HG02981 (cell line): Measurements from ENCODE around the gene GLRX3.
"Not testable (repeated sequence)": the region's sequence is repeated elsewhere in the genome, so short reads cannot be mapped to it uniquely, and the experiment has no call there.

Experiments
- ATAC-seq: cut with Tn5 transposase; IDR thresholded peaks from one replicate; pipeline ENCODE4 v1.9.1; 2021; ENCODE audit warnings: mild to moderate bottlenecking, moderate library complexity; ENCODE audit not compliant: unreplicated experiment

Gene GLRX3

GRCh38 chr10:130188195-130189175, 52.3 kb downstream of the GLRX3 start:
- ATAC-seq: no peak

DNA sequence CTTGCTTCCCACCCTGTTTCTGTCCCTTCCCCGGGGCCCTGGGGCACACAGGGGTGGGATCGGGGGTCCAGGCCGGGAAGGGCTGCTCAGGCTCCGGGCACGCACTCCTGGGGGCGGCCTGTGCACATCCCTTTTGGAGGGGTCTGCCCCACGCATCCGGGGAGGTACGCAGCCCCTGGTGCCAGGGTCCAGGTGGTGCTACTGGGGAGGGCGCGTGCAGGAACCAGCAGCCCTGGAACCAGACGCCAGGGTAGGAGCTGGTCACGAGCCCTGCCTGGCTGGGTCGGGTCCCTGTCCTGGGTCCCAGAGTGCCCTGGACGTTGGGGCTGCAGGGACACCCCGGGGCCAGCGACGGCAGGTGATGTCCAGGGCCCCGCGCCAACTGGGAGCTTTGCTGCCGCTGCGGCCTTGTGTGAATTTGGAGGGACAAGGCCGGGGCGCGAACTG, 53.4 kb downstream of the GLRX3 start:
- no peak for ATAC-seq

GRCh38 chr10:130190055-130190736, 54.0 kb downstream of the GLRX3 start:
- peak; percentile 81 for ATAC-seq

DNA sequence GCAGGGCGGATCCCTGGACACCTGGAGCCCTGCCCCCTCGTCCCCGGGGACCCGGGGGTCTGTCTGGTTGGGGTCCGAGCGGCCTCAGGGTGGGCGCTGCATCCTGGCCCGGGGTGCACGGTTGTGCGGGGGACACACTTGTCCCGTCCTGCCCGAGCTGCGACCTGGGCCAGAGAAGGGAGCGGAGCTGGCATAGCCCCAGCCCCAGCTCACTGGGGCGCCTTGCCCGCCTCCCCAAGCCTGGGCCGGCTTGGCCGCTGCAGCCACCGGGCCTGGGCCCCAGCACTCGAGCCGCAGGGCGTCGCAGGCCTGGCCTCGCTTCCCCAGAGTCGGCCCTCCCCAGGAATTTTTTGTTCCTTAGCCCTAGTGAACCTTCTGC, 54.5 kb downstream of the GLRX3 start:
- no peak for ATAC-seq

- ATAC-seq: no peak
These were observed 55.2 kb downstream of the GLRX3 start for GRCh38 chr10:130191380-130191779.

DNA sequence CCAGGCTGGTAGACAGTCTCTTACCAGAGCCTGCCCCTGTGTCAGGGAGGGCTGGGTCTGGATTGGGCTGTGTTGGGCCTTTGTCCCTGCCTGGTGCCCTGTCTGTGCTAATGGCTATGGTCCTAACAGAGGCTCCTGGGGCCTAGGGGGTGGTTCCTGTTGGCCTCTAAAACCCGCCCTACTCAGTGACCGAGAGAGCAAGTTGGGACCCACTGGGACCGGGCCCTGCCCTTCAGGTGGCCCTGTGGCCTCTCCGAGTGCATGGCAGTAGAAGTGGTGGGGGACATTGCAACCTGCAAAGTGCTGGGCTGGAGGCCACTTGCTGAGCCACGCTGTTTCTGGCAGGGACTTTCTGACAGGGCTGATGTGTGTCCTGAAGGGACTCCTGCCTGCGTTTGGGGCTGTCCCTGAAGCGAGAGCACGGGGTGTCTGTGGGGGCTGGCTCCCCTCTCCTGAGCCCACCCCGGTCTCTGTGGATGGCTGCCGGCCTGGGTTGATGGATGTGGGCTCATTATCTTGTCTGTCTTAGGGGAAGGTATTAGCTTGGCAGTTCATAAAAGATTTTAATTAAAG, 56.2 kb downstream of the GLRX3 start:
- ATAC-seq: no peak

DNA sequence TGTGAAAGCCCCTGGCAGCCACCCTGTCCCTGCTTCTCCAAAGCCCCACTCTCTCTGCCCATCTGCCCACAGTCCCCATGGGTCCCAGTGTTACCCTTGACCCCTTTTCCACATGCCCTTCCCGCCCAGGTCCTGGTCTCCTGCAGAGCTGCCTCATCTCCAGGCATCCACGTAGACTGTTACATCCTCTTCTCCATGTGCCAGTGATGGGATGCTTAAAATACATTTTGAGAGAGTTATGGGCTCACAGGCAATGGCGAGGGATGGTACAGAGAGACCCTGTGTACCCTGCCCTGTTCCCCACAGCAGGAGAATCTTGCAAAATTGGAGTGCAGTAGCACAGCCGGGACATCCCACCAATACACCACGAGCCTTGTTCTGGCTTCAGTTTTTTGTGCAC, 56.8 kb downstream of the GLRX3 start:
- no peak for ATAC-seq

DNA sequence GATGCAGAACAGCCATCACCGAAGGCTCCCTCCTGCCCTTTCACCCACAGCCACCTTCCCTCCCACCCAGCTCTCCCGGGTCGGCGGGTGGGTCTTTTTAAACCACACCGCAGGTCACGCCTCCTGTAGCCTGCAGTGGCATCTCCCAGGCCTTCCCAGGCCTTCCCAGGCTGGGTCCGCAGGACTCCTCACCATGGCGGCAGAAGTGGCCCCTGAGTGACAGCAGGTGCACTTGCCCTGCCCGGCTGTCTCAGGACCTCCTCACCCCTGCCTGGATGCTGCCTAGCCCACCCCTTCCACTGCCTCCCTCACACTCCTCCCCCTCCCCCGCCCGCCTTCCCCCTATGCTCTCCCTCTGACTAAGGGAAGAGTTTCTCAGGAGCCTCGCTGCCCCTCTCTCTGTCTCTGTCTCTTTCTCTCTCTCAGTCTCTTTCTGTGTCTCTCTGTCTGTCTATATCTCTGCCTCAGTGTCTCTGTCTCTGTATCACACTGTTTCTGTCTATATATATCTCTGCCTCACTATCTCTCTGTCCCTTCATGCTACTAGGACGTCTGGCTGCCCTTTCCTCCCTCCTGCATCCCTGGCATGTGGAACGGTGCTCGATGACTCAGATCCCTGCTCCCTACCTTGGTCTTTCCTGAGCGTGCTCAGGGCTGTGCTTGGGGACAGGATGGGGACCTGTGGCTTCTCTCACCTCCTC, 57.5 kb downstream of the GLRX3 start:
- no peak for ATAC-seq

DNA sequence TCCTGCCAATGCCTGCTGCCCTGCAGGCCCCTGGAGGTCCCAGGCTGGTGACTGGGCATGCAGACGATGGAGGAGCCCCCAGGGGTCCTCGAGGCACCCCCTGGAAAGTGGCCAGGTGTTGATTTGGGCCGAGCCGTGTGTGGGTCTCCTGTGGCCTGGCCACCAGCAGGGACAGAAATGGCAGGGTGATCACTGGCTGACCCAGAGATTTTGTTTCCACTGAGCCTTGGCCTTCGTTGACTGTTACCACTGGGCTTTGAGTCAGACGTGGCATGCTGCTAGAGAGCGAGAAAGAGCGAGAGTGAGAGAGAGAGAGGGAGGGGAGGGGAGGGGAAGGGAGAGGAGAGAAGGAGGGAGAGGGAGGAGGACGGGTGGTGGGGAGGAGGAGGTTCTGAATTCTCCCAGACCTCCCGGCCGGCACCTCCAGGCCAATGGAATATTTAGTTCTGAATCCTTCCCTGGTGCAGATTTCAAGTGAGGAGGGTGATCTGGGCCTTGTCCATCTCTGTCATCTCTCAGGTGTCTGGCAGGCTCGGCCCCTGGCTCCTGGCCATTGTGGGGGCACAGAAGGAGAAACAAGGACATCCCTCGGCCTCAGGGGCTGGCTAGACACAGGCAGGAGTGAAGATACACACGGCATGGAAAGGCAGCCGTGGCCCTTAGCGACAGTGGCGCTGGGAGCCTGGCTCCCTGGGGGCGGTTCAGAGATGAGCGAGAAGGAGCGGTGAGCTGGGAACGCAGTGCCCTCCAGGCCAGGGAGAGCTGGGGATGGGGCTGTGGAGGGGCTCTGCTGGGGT, 58.2 kb downstream of the GLRX3 start:
- no peak for ATAC-seq

DNA sequence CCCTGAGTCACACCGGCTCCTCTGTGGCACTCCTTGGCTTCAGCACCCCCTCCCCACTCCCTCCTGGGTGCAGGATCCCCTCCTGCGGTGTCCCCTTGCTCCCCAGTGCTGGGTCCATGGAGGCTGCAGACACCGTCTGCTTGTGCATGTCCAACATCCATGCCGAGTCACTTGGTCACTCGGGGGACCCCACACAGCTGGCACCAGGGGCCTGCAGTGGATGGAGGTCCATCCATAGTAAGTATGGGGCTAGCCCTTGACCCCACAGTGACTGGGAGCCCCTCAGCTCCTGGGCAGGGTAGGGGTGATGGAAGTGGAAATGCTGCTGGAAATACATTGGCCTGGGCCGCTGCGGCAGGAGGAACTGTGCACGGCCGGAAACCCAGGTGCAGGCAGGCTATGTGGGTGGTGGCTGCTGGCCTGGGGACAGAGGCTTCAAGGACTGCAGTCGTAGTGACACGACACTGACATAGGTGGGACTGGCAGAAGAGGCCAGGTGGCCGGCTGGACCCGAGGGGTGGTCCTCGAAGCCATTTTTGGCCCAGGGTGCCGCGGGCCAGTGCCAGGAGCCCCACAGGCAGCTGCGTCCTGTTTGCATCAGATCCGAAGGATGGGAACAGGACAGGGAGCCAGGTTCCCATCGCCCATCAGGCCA, 58.9 kb downstream of the GLRX3 start:
- no peak for ATAC-seq

GRCh38 chr10:130195746-130196294, 59.6 kb downstream of the GLRX3 start:
- no peak for ATAC-seq

DNA sequence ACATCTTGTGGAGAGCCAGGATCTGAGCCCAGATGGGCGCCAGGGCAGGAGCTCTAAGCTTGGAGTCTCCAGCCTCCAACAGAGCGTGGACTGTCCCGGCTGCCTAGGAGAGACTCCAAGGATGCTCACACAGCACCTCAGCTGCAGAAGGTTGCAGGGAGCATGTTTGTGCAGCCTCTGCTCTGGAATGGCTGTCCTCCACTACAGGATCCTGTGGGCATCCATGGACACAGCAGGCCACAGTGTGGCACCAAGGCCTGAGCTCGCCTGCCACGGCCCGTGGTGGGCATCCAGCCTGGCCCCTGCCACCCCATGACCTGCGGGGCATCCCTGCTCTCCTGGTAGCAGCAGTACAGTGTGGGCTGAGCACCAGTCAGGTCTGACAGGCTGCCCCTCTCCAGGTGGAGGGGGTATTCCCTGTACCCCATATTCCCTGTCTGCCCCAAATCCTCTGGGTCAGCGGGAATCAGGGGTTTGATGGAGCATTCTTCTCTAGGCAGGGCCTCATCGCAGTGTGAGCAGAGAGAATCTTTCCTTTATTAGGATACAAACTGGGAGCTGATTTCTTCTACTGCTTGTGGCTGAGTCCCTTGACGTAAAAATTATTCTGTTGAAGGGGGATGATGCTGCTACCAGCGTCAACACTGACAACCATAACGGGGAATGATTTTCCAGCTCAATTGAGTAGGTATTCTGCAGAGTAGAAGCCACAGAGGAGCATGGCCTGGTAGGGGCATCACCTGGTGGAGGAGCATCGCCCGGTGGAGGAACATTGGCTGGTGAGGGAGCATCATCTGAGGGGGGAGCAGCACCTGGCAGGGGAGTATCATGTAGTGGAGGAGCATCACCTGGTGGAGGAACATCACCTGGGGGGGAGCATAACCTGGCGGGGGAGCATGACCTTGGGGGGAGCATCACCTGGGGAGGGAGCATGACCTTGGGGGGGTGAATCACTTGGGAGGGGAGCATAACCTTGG, 60.6 kb downstream of the GLRX3 start:
- no peak for ATAC-seq

GRCh38 chr10:130198651-130199050, 62.5 kb downstream of the GLRX3 start:
- no peak for ATAC-seq

DNA sequence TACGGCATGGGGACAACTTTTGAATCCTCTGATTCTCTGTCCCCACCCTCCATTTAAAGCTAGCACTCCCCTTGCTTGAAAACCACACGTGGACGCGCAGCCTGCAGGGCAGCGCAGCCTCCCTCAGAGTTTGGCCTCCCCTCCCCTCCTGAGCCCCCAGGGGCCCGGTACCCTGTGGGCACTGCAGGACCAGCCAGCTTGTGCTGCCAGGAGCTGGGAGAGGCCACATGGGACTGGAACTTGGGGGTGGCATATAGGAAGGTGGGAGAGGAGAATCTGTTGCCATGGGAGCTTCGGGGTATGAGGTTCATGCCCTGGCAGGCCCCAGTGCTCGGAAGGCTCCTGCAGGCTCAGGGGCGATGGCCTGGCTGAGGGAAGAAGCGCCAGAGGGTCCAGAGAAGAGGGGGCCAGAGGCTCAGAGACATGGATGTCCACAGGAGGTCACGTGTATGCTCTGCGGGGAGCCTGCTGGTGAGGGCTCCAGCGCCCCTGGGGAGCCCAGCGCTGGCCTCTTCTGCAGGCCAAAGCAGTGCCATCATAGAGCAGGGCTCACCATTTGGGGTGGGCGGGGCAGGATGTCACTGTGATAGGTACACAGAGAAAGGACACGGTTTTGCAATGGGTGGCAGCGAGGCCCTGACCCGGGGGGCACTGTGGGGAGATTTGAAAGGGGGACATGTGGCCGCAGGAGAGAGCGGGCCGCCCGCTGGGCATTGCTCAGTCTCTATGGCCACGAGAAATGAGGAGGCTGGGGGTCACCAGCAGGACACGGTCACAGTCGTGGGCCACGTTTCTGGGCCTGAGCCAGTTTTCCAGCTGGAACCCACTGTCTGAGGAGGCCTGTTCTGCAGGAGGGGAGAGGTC, 64.2 kb downstream of the GLRX3 start:
- no peak for ATAC-seq

GRCh38 chr10:130201043-130201380, 64.8 kb downstream of the GLRX3 start:
- no peak for ATAC-seq

DNA sequence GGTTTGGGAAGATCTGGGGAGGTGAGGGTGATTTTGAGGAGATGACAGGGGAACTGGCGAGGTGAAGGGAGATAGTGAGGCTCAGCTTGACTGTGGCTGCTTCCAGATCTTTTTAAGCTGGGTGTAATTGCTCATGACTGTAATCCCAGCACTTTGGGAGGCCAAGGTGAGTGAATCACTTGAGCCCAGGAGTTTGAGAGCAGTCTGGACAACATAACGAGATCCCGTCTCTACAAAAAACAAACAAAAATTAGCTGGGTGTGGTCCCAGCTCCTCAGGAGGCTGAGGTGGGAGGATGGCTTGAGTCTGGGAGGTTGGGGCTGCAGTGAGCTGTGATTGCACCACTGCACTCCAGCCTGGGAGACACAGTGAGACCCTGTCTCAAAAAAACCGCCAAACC, 66.0 kb downstream of the GLRX3 start:
- not testable (repeated sequence) for ATAC-seq

GRCh38 chr10:130202984-130203621, 66.9 kb downstream of the GLRX3 start:
- ATAC-seq: peak; percentile 53
